HCT116 (cell line): Measurements from ENCODE around the gene SKI. TPM values are rescaled to one million over a fixed set of nuclear protein-coding genes. Genes with fewer than 3 reads are reported as not detected.

Experiments used
- ATAC-seq: fragments of 200-7000 bp; cut with Tn5 transposase; 2 replicates; pipeline ENCODE4 v1.9.1; 2020; ENCODE audit warnings: mild to moderate bottlenecking, moderate library complexity
- BruUV-seq: library from RNA; stranded (reverse); fragments of 400-500 nt; replicated peaks from 2 replicates; lab custom pipeline; 2021; lab: Mats Ljungman, UMichigan
- CTCF ChIA-PET: fragments of 300-600 bp; sonication (Branson Sonifier 250); formaldehyde crosslinking; loops from one replicate; lab custom pipeline; 2021; ENCODE audit warnings: antibody characterized with exemption; lab: Charles Lee
- POLR2A ChIA-PET: fragments of 300-600, 350-600 bp; sonication (Branson Sonifier 250); formaldehyde crosslinking; loops from one replicate; lab custom pipeline; 2021; ENCODE audit warnings: antibody characterized with exemption; lab: Charles Lee
- RAD21 ChIA-PET, 2 experiments: fragments of 300-600 bp; sonication (Branson Sonifier 250); formaldehyde crosslinking; loops; one replicate each; lab custom pipeline; 2023; ENCODE audit warnings: low total read pairs in 2 of 2; ENCODE audit not compliant: uncharacterized antibody in 2 of 2, unreplicated experiment in 2 of 2, low non-redundant PET in 1 of 2; lab: Charles Lee
- DNase-seq: peaks from one replicate; pipeline ENCODE4 v3.0.0-alpha.2; 2010; ENCODE audit warnings: low read depth, low spot score
- H2AFZ ChIP-seq: fragments of 200-600 bp; shearing (Covaris generic), sonication (generic); 2 replicates; pipeline ENCODE4 v1.6.1; 2017; ENCODE audit warnings: low read depth, mixed run types, mixed read lengths, antibody characterized with exemption, low read length; ENCODE audit not compliant: poor library complexity, severe bottlenecking
- H3K27ac ChIP-seq: 2 replicates; pipeline ENCODE4 v1.5.1; 2012; ENCODE audit warnings: low read depth, low read length
- H3K27me3 ChIP-seq: fragments of 200-600 bp; sonication (generic); 2 replicates; pipeline ENCODE4 v1.6.1; 2016; ENCODE audit warnings: mixed run types, low read length, mixed read lengths; ENCODE audit not compliant: insufficient read depth
- H3K36me3 ChIP-seq, 2 experiments: fragments of 200-500 bp in 1 of 2; fragments of 200-600 bp in 1 of 2; sonication (Bioruptor generic) in 1 of 2; sonication (generic) in 1 of 2; 2 replicates each; pipeline versions ENCODE4 v1.5.1 to v1.6.1; 2014 to 2016; ENCODE audit warnings: low read length in 2 of 2, inconsistent platforms in 1 of 2, mixed read lengths in 1 of 2, mixed run types in 1 of 2; ENCODE audit not compliant: insufficient read depth in 2 of 2, control insufficient read depth in 1 of 2
- H3K4me1 ChIP-seq, 2 experiments: fragments of 200-600 bp in 1 of 2; sonication (generic) in 1 of 2; 2 replicates each; pipeline versions ENCODE4 v1.5.1 to v1.6.1; 2012 to 2017; ENCODE audit warnings: low read length in 2 of 2, inconsistent platforms in 1 of 2, mild to moderate bottlenecking in 1 of 2, mixed read lengths in 1 of 2, mixed run types in 1 of 2, moderate library complexity in 1 of 2; ENCODE audit not compliant: insufficient read depth in 2 of 2, control insufficient read depth in 1 of 2
- H3K4me2 ChIP-seq: fragments of 200-600 bp; sonication (generic); 2 replicates; pipeline ENCODE4 v1.6.1; 2017; ENCODE audit warnings: mixed run types, low read length, mixed read lengths
- H3K4me3 ChIP-seq, 2 experiments: fragments of 200-600 bp in 1 of 2; sonication (generic) in 1 of 2; replicated peaks in 1 of 2; 2 replicates each; pipeline ENCODE4 v1.5.1; 2011 to 2016; ENCODE audit warnings: low read length in 2 of 2, control low read depth in 1 of 2, low read depth in 1 of 2, mild to moderate bottlenecking in 1 of 2, mixed read lengths in 1 of 2, mixed run types in 1 of 2
- H3K79me2 ChIP-seq: fragments of 200-600 bp; sonication (generic); 2 replicates; pipeline ENCODE4 v1.6.1; 2017; ENCODE audit warnings: mild to moderate bottlenecking, mixed run types, low read length, moderate library complexity, mixed read lengths; ENCODE audit not compliant: insufficient read depth
- H3K9ac ChIP-seq: fragments of 200-600 bp; sonication (generic); 2 replicates; pipeline ENCODE4 v1.6.1; 2016; ENCODE audit warnings: low read length, mixed read lengths
- H3K9me2 ChIP-seq: fragments of 200-600 bp; sonication (generic), shearing (Covaris generic); 2 replicates; pipeline ENCODE4 v1.6.1; 2017; ENCODE audit warnings: mixed run types, mild to moderate bottlenecking, moderate library complexity; ENCODE audit not compliant: insufficient read depth
- H3K9me3 ChIP-seq, 2 experiments: fragments of 200-500 bp in 1 of 2; fragments of 200-600 bp in 1 of 2; sonication (Bioruptor generic) in 1 of 2; sonication (generic) in 1 of 2; 2 replicates each; pipeline ENCODE4 v1.6.1; 2014 to 2017; ENCODE audit warnings: low read length in 2 of 2, mixed read lengths in 2 of 2, inconsistent platforms in 1 of 2, low read depth in 1 of 2, mild to moderate bottlenecking in 1 of 2, mixed run types in 1 of 2, moderate library complexity in 1 of 2; ENCODE audit not compliant: control insufficient read depth in 1 of 2, insufficient read depth in 1 of 2
- H4K20me1 ChIP-seq: fragments of 200-600 bp; sonication (generic), shearing (Covaris generic); 2 replicates; pipeline ENCODE4 v1.6.1; 2017; ENCODE audit warnings: mixed run types, mild to moderate bottlenecking, moderate library complexity; ENCODE audit not compliant: insufficient read depth
- ATF3 ChIP-seq: IDR thresholded peaks from 2 replicates; pipeline ENCODE4 v1.6.1; 2012
- CBX3 ChIP-seq: IDR thresholded peaks from 2 replicates; pipeline ENCODE4 v1.6.1; 2012; ENCODE audit warnings: low read depth
- CEBPB ChIP-seq: IDR thresholded peaks from 2 replicates; pipeline ENCODE4 v1.6.1; 2012; ENCODE audit warnings: low read depth
- ELF1 ChIP-seq: IDR thresholded peaks from 2 replicates; pipeline ENCODE4 v1.6.1; 2012; ENCODE audit warnings: low read depth, borderline replicate concordance
- EZH2phosphoT487 ChIP-seq: fragments of 200-600 bp; IDR thresholded peaks from 2 replicates; pipeline ENCODE4 v1.6.1; 2018; ENCODE audit warnings: antibody characterized with exemption, borderline replicate concordance
- MAX ChIP-seq: IDR thresholded peaks from 2 replicates; pipeline ENCODE4 v1.6.1; 2012
- POLR2A ChIP-seq: IDR thresholded peaks from 2 replicates; pipeline ENCODE4 v1.7.0; 2011; ENCODE audit warnings: borderline replicate concordance; ENCODE audit not compliant: insufficient read depth, insufficient read length; ENCODE audit errors: extremely low read depth
- REST ChIP-seq: IDR thresholded peaks from 2 replicates; pipeline ENCODE4 v1.6.1; 2012; ENCODE audit warnings: low read depth
- SIN3A ChIP-seq: IDR thresholded peaks from 2 replicates; pipeline ENCODE4 v1.6.1; 2012; ENCODE audit warnings: low read depth
- TCF7L2 ChIP-seq: IDR thresholded peaks from 2 replicates; pipeline ENCODE4 v1.7.0; 2011; ENCODE audit warnings: borderline replicate concordance, inconsistent platforms; ENCODE audit not compliant: insufficient read depth, insufficient read length; ENCODE audit errors: extremely low read depth
- YY1 ChIP-seq: IDR thresholded peaks from 2 replicates; pipeline ENCODE4 v1.6.1; 2011; ENCODE audit warnings: low read length, low read depth, moderate library complexity, mild to moderate bottlenecking; ENCODE audit not compliant: insufficient replicate concordance; ENCODE audit errors: extremely low read depth
- ZBTB33 ChIP-seq: IDR thresholded peaks from 2 replicates; pipeline ENCODE4 v1.6.1; 2011; ENCODE audit warnings: mild to moderate bottlenecking, low read length, moderate library complexity; ENCODE audit not compliant: insufficient replicate concordance; ENCODE audit errors: extremely low read depth
- ZFX ChIP-seq: fragments of 450-650 bp; IDR thresholded peaks from 2 replicates; pipeline ENCODE4 v1.6.1; 2017
- ZNF274 ChIP-seq: fragments of 200-500 bp; sonication (Bioruptor generic); IDR thresholded peaks from 2 replicates; pipeline ENCODE4 v1.6.1; 2014; ENCODE audit warnings: mild to moderate bottlenecking, low read depth, low read length, inconsistent platforms
- intact Hi-C: fragments of 100-400 bp; cut with micrococcal nuclease; formaldehyde crosslinking; loops from 2 replicates; pipeline ENCODE4 v1.10.0; 2022
- total RNA-seq: library from RNA; stranded (reverse); gene quantifications from one replicate; pipeline ENCODE4 v1.2.1, GENCODE V29; 2021; ENCODE audit not compliant: unreplicated experiment

Gene SKI
- total RNA-seq, 1 experiment from 2014 or later: 56.2 TPM

GRCh38 chr1:2269193-2269921, 41.2 kb downstream of the SKI start:
- no peaks in the 10 kb centered on the region for H3K27me3 ChIP-seq
- H3K9me2 ChIP-seq: no peaks in the 10 kb centered on the region
- H3K9ac ChIP-seq: no peak overlapping the region
- ChIA-PET CTCF (no interaction called here), POLR2A (no interaction called here), RAD21 (no interaction called here)
- no peak overlapping the region for H2AFZ ChIP-seq
- H3K27ac ChIP-seq: no peak overlapping the region; the same call in 1 of the 2 replicates
- no peak for TF ChIP-seq EZH2phosphoT487
- TF ChIP-seq SIN3A: no peak
- TF ChIP-seq ZFX: no peak
- TF ChIP-seq POLR2A: no peak
- TF ChIP-seq ZNF274: no peak
- TF ChIP-seq CEBPB: no peak
- no peak for TF ChIP-seq YY1
- no peak for TF ChIP-seq CBX3
- no peak for TF ChIP-seq ZBTB33
- no peak for TF ChIP-seq TCF7L2
- TF ChIP-seq MAX: no peak
- no peak for TF ChIP-seq REST
- no peak for TF ChIP-seq ELF1
- no peak for TF ChIP-seq ATF3
- no TSS peak for BruUV-seq
- intact Hi-C loops: no loop called here
- H3K36me3 ChIP-seq: no peaks in the 10 kb centered on the region; a peak in 1 of 4 replicates
- no peak for DNase-seq
- no peak for ATAC-seq
- H4K20me1 ChIP-seq: 0 out of 2 replicates have a peak, but pooled peaks cover 4% of the 10 kb centered on the region
- H3K4me3 ChIP-seq: no peak overlapping the region
- H3K4me2 ChIP-seq: no peak overlapping the region
- peaks cover 99% of the 10 kb centered on the region for H3K79me2 ChIP-seq
- peaks cover 0 to 9% of the 10 kb centered on the region in 2 experiments; a peak in 1 of 4 replicates for H3K4me1 ChIP-seq
- H3K9me3 ChIP-seq: no peaks in the 10 kb centered on the region
